Measurements from ENCODE around the gene GADD45G.

DNA sequence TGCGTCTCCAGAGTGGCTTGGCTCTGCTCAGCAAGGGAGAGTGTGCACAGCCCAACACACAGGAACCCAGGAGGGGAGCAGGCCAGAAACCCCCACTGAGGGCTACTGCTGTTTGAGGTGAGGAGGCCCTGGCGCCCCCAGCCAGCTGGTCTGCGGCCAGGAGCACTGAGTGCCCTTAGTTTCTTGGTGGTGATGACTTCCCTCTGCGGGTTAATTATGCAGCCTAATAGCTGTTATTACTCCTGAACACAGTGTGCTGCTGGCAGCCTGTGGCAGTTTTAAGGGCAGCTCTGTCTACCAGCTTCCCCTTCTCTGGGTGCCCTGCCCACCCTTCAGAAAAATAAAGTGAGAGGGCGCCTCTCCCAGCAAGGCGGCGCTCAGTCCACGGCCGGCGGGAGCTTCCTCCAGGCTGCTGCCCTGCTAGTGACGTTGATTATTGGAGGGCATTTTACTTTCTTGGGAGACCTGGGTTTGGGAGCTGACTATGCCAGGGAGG is 19.2 kb downstream of the GADD45G start:
- TF ChIP-seq, protein P1, sequence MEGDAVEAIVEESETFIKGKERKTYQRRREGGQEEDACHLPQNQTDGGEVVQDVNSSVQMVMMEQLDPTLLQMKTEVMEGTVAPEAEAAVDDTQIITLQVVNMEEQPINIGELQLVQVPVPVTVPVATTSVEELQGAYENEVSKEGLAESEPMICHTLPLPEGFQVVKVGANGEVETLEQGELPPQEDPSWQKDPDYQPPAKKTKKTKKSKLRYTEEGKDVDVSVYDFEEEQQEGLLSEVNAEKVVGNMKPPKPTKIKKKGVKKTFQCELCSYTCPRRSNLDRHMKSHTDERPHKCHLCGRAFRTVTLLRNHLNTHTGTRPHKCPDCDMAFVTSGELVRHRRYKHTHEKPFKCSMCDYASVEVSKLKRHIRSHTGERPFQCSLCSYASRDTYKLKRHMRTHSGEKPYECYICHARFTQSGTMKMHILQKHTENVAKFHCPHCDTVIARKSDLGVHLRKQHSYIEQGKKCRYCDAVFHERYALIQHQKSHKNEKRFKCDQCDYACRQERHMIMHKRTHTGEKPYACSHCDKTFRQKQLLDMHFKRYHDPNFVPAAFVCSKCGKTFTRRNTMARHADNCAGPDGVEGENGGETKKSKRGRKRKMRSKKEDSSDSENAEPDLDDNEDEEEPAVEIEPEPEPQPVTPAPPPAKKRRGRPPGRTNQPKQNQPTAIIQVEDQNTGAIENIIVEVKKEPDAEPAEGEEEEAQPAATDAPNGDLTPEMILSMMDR (conservative IDR thresholded peaks at IDR 0.05; ENCODE audit: low read length), result no peak
- TF ChIP-seq EZH2phosphoT487 (IDR thresholded peaks at IDR 0.05; ENCODE audit: borderline replicate concordance, low read depth, low read length), result no peak

Measured in OCI-LY7 (cell line).